ENCODE measurements around the gene ATP5F1E. TPM values are rescaled to one million over a fixed set of nuclear protein-coding genes. Genes with fewer than 3 reads are reported as not detected.
A peak's percentile ranks its signal among the peaks of the same experiment; 100 is the strongest.

ATP5F1E gene
- total and polyA plus RNA-seq, 4 donors: 11.7 to 148 (median 27.7) TPM

GRCh38 chr20:59033093-59033492 lies 958 bp upstream of the ATP5F1E start:
- TF ChIP-seq HNF4G (IDR thresholded peaks at IDR 0.05): no peak
- no peak for TF ChIP-seq TAF1 (conservative IDR thresholded peaks at IDR 0.05)
- TF ChIP-seq MAX (IDR thresholded peaks at IDR 0.05): no peak
- no peak for TF ChIP-seq RAD21 (IDR thresholded peaks at IDR 0.05)
- TF ChIP-seq, protein P1, sequence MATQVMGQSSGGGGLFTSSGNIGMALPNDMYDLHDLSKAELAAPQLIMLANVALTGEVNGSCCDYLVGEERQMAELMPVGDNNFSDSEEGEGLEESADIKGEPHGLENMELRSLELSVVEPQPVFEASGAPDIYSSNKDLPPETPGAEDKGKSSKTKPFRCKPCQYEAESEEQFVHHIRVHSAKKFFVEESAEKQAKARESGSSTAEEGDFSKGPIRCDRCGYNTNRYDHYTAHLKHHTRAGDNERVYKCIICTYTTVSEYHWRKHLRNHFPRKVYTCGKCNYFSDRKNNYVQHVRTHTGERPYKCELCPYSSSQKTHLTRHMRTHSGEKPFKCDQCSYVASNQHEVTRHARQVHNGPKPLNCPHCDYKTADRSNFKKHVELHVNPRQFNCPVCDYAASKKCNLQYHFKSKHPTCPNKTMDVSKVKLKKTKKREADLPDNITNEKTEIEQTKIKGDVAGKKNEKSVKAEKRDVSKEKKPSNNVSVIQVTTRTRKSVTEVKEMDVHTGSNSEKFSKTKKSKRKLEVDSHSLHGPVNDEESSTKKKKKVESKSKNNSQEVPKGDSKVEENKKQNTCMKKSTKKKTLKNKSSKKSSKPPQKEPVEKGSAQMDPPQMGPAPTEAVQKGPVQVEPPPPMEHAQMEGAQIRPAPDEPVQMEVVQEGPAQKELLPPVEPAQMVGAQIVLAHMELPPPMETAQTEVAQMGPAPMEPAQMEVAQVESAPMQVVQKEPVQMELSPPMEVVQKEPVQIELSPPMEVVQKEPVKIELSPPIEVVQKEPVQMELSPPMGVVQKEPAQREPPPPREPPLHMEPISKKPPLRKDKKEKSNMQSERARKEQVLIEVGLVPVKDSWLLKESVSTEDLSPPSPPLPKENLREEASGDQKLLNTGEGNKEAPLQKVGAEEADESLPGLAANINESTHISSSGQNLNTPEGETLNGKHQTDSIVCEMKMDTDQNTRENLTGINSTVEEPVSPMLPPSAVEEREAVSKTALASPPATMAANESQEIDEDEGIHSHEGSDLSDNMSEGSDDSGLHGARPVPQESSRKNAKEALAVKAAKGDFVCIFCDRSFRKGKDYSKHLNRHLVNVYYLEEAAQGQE (IDR thresholded peaks at IDR 0.05): no peak
- no peak for TF ChIP-seq HNF4A (conservative IDR thresholded peaks at IDR 0.05)
- no peak for DNase-seq (ENCODE audit: low spot score)
- H3K4me1 ChIP-seq (ENCODE audit: control insufficient read depth in 4 of 4, insufficient read depth in 4 of 4, low read length in 3 of 4): peaks cover 3 to 18% (median 17%) of the 10 kb centered on the region in 4 donors
- no peaks in the 10 kb centered on the region for H3K27me3 ChIP-seq (ENCODE audit: control insufficient read depth in 4 of 4, insufficient read depth in 4 of 4, low read length in 3 of 4)
- peak overlapping the region; percentile 54 to 62 for H3K9ac ChIP-seq (ENCODE audit: low read depth in 1 of 2, low read length in 2 of 2)
- no peaks in the 10 kb centered on the region for H3K9me3 ChIP-seq (ENCODE audit: control insufficient read depth in 4 of 4, low read length in 3 of 4)
- 97% methylated on average over 1 of the region's 1 CpG for WGBS
- H3K36me3 ChIP-seq (ENCODE audit: control insufficient read depth in 4 of 4, insufficient read depth in 3 of 4, low read depth in 1 of 4, low read length in 3 of 4): peaks cover 12 to 45% (median 43%) of the 10 kb centered on the region in 4 donors
- peak overlapping the region in 2 of 3 donors; percentile 67 for H3K4me3 ChIP-seq (ENCODE audit: low read depth in 1 of 3, low read length in 3 of 3)
- H3K27ac ChIP-seq (ENCODE audit: low read depth in 1 of 2, low read length in 2 of 2): peak overlapping the region in 1 of 2 donors; percentile 77

DNA sequence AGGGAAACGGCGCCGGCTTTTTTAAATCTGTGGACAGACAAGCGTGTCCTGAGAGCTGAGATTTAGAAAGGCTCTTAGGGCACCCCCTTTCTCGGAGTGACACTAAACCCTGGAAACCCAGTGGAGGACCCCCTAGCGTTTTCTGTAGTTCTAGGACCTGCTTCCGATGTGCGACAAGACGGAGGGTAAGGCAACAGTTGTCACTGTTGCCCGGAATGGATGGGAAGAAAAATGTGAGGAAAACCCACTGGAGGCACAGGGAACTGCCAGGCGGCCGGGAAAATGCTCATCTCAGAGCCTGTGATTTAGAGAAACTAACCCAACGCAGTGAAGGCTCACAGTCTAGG lies 551 bp upstream of the ATP5F1E start:
- peaks cover 9 to 45% (median 42%) of the 10 kb centered on the region in 4 donors for H3K36me3 ChIP-seq (ENCODE audit: control insufficient read depth in 4 of 4, insufficient read depth in 3 of 4, low read depth in 1 of 4, low read length in 3 of 4)
- WGBS: 1% methylated on average over 13 of the region's 13 CpGs

DNA sequence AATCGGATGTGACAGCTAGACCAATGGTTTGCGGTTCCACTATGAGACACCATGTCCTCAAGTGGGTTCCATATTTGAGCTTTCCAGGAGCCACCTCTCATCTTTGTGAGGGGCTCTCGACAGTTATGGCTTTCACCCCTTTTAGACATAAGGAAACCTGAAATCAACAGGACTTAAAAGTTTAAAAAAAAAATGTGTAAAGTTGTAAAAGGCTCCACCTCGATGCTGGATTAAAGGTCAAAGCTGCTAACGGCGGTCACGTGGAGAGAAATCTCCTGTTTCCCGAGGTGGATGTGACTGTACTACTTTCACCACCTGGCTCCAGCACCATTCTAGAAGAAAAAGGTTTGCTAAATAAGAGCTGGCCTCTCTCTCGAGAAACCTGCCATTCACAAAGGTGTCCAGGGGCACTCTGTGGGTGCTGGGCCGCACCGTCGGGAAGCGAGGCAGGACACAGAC lies 542 bp downstream of the ATP5F1E start:
- Histone ChIP-seq H3K9me3 (ENCODE audit: control insufficient read depth in 4 of 4, low read length in 3 of 4) (no peaks in the 10 kb centered on the region), H3K9ac (ENCODE audit: low read depth in 1 of 2, low read length in 2 of 2) (peak overlapping the region; percentile 62 to 83), H3K4me1 (ENCODE audit: control insufficient read depth in 4 of 4, insufficient read depth in 4 of 4, low read length in 3 of 4) (peaks cover 3 to 27% (median 17%) of the 10 kb centered on the region in 4 donors), H3K4me3 (ENCODE audit: low read depth in 1 of 3, low read length in 3 of 3) (peak overlapping the region; percentile 67 to 94 (median 79)), H3K27me3 (ENCODE audit: control insufficient read depth in 4 of 4, insufficient read depth in 4 of 4, low read length in 3 of 4) (no peaks in the 10 kb centered on the region), H3K27ac (ENCODE audit: low read depth in 1 of 2, low read length in 2 of 2) (peak overlapping the region; percentile 77 to 79), H3K36me3 (ENCODE audit: control insufficient read depth in 4 of 4, insufficient read depth in 3 of 4, low read depth in 1 of 4, low read length in 3 of 4) (peaks cover 5 to 43% (median 37%) of the 10 kb centered on the region in 4 donors)
- TF ChIP-seq MAX (IDR thresholded peaks at IDR 0.05) (peak; percentile 21), HNF4A (conservative IDR thresholded peaks at IDR 0.05) (peak in 1 of 2 donors; percentile 15)
- TF ChIP-seq, protein P2, sequence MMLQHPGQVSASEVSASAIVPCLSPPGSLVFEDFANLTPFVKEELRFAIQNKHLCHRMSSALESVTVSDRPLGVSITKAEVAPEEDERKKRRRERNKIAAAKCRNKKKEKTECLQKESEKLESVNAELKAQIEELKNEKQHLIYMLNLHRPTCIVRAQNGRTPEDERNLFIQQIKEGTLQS (IDR thresholded peaks at IDR 0.05): no peak
- TF ChIP-seq, protein P1 (IDR thresholded peaks at IDR 0.05): no peak
- no peak for DNase-seq (ENCODE audit: low spot score)
- 13% methylated on average over 13 of the region's 13 CpGs for WGBS

More for the DNA sequence above, 551 bp upstream of the ATP5F1E start:
- H3K9me3 ChIP-seq (ENCODE audit: control insufficient read depth in 4 of 4, low read length in 3 of 4): no peaks in the 10 kb centered on the region
- no peak for TF ChIP-seq EGR1 (IDR thresholded peaks at IDR 0.05; ENCODE audit: low read depth in 2 of 2)
- TF ChIP-seq CTCF (IDR thresholded peaks at IDR 0.05; ENCODE audit: low read depth, low read length, missing input control): peak; percentile 34
- peak; percentile 30 for TF ChIP-seq TAF1 (conservative IDR thresholded peaks at IDR 0.05)
- peaks cover 3 to 18% (median 17%) of the 10 kb centered on the region in 4 donors for H3K4me1 ChIP-seq (ENCODE audit: control insufficient read depth in 4 of 4, insufficient read depth in 4 of 4, low read length in 3 of 4)
- DNase-seq (ENCODE audit: low spot score): no peak
- no peaks in the 10 kb centered on the region for H3K27me3 ChIP-seq (ENCODE audit: control insufficient read depth in 4 of 4, insufficient read depth in 4 of 4, low read length in 3 of 4)
- peak overlapping the region; percentile 71 to 77 for H3K27ac ChIP-seq (ENCODE audit: low read depth in 1 of 2, low read length in 2 of 2)
- peak overlapping the region; percentile 54 to 62 for H3K9ac ChIP-seq (ENCODE audit: low read depth in 1 of 2, low read length in 2 of 2)
- peak overlapping the region; percentile 67 to 72 (median 67) for H3K4me3 ChIP-seq (ENCODE audit: low read depth in 1 of 3, low read length in 3 of 3)

All from liver (tissue), 9 donors.